Measurements from ENCODE around the gene GLRA1. TPM values are rescaled to one million over a fixed set of nuclear protein-coding genes. Genes with fewer than 3 reads are reported as not detected.
A peak's percentile ranks its signal among the peaks of the same experiment; 100 is the strongest.

GLRA1 gene
- polyA plus RNA-seq, 3 donors = not detected

GRCh38 chr5:151829370-151829769 is 95.3 kb downstream of the GLRA1 start:
- no peaks in the 10 kb centered on the region for H4K20me1 ChIP-seq (ENCODE audit: insufficient read depth, low read length)
- intact Hi-C loops (cut with micrococcal nuclease) = loop anchor here (5.0 to 10.0 kb wide), 2 partner anchors 675 to 678 kb away; no protein-coding TSS in a partner anchor
- no peak overlapping the region for H3K27ac ChIP-seq (ENCODE audit: low read depth in 1 of 2, low read length in 2 of 2)
- no peaks in the 10 kb centered on the region for H3K4me1 ChIP-seq (ENCODE audit: control insufficient read depth in 1 of 2, insufficient read depth in 2 of 2, low read length in 2 of 2)
- no peak overlapping the region for H3K4me3 ChIP-seq (replicated peaks in 1 of 3; ENCODE audit: low read depth in 2 of 3, low read length in 3 of 3)
- no peaks in the 10 kb centered on the region for H3K27me3 ChIP-seq (ENCODE audit: control insufficient read depth in 2 of 2, insufficient read depth in 2 of 2, low read length in 2 of 2)
- Mint-ChIP-seq H3K36me3 (peaks cover 0 to 5% of the 10 kb centered on the region in 2 donors), H3K27me3 (ENCODE audit: low read depth in 3 of 3) (peaks cover 0 to 1% (median 0%) of the 10 kb centered on the region in 3 donors), H3K4me1 (no peaks in the 10 kb centered on the region), H3K9me3 (peaks cover 26 to 34% (median 31%) of the 10 kb centered on the region in 7 donors), H3K4me3 (no peak overlapping the region), H3K27ac (no peak overlapping the region)
- H3K9me3 ChIP-seq (replicated peaks in 1 of 2; ENCODE audit: control insufficient read depth in 1 of 2, insufficient read depth in 1 of 2, low read length in 2 of 2) = peaks cover 9 to 16% of the 10 kb centered on the region in 2 donors
- DNase-seq = no peak
- no peak overlapping the region for H2AFZ ChIP-seq (ENCODE audit: insufficient read depth, low read depth, low read length, poor library complexity, severe bottlenecking)
- WGBS (ENCODE audit: insufficient coverage) = no CpG with 5 or more reads among the region's 1 CpG
- H3K36me3 ChIP-seq (replicated peaks in 1 of 2; ENCODE audit: control insufficient read depth in 1 of 2, insufficient read depth in 2 of 2, low read length in 2 of 2) = no peaks in the 10 kb centered on the region
- H3K79me2 ChIP-seq (ENCODE audit: insufficient read depth, low read length) = no peaks in the 10 kb centered on the region
- H3K9ac ChIP-seq (ENCODE audit: insufficient read depth, low read length, poor library complexity, severe bottlenecking) = no peak overlapping the region
- H3K4me2 ChIP-seq (replicated peaks; ENCODE audit: extremely low read depth, low read length, poor library complexity, severe bottlenecking) = no peak overlapping the region
- TF ChIP-seq CTCF (IDR thresholded peaks at IDR 0.05) = no peak

- no peak overlapping the region for H3K9ac ChIP-seq (ENCODE audit: insufficient read depth, low read length, poor library complexity, severe bottlenecking)
- peaks cover 4% of the 10 kb centered on the region for H3K4me1 Mint-ChIP-seq
Observed at GRCh38 chr5:151825445-151825844, 99.2 kb downstream of the GLRA1 start.

More at GRCh38 chr5:151825445-151825844, 99.2 kb downstream of the GLRA1 start:
- H3K4me1 ChIP-seq (ENCODE audit: control insufficient read depth in 1 of 2, insufficient read depth in 2 of 2, low read length in 2 of 2) = no peaks in the 10 kb centered on the region
- H3K36me3 ChIP-seq (replicated peaks in 1 of 2; ENCODE audit: control insufficient read depth in 1 of 2, insufficient read depth in 2 of 2, low read length in 2 of 2) = no peaks in the 10 kb centered on the region
- H3K27me3 Mint-ChIP-seq (ENCODE audit: low read depth in 3 of 3) = peaks cover 0 to 1% (median 0%) of the 10 kb centered on the region in 3 donors
- no peaks in the 10 kb centered on the region for H3K27me3 ChIP-seq (ENCODE audit: control insufficient read depth in 2 of 2, insufficient read depth in 2 of 2, low read length in 2 of 2)
- peak; percentile 6 to 36 (median 32) for DNase-seq
- 60% methylated on average over 1 of the region's 1 CpG for WGBS (ENCODE audit: insufficient coverage)
- H3K4me2 ChIP-seq (replicated peaks; ENCODE audit: extremely low read depth, low read length, poor library complexity, severe bottlenecking) = no peak overlapping the region
- no peaks in the 10 kb centered on the region for H4K20me1 ChIP-seq (ENCODE audit: insufficient read depth, low read length)
- no peak overlapping the region for H3K4me3 Mint-ChIP-seq
- H3K9me3 Mint-ChIP-seq = no peaks in the 10 kb centered on the region
- H3K79me2 ChIP-seq (ENCODE audit: insufficient read depth, low read length) = no peaks in the 10 kb centered on the region
- intact Hi-C loops (cut with micrococcal nuclease) = loop anchor here (5.0 to 10.0 kb wide), 2 partner anchors 679 to 682 kb away; no protein-coding TSS in a partner anchor
- no peak overlapping the region for H3K4me3 ChIP-seq (replicated peaks in 1 of 3; ENCODE audit: low read depth in 2 of 3, low read length in 3 of 3)
- H3K9me3 ChIP-seq (replicated peaks in 1 of 2; ENCODE audit: control insufficient read depth in 1 of 2, insufficient read depth in 1 of 2, low read length in 2 of 2) = no peaks in the 10 kb centered on the region
- H2AFZ ChIP-seq (ENCODE audit: insufficient read depth, low read depth, low read length, poor library complexity, severe bottlenecking) = no peak overlapping the region
- H3K36me3 Mint-ChIP-seq = peaks cover 0 to 8% of the 10 kb centered on the region in 2 donors
- peak; percentile 76 for TF ChIP-seq CTCF (IDR thresholded peaks at IDR 0.05)
- no peak overlapping the region for H3K27ac ChIP-seq (ENCODE audit: low read depth in 1 of 2, low read length in 2 of 2)
- H3K27ac Mint-ChIP-seq = no peak overlapping the region
